ENCODE measurements around the gene OR1F1.

The OR1F1 gene

GRCh38 chr16:3157229-3158025, 30.6 kb upstream of the OR1F1 start:
- peak; percentile 58 for DNase-seq (ENCODE audit: low read depth)
- no peak for TF ChIP-seq CTCF (IDR thresholded peaks at IDR 0.05; ENCODE audit: low read depth, low read length, missing control alignments)
- H3K4me3 ChIP-seq (ENCODE audit: low read depth, low read length): peak overlapping the region; percentile 64
- in situ Hi-C loops (cut with HindIII; ENCODE audit: low sequenced_read_pairs): no loop called here

GRCh38 chr16:3158026-3158509, 29.9 kb upstream of the OR1F1 start:
- no peak for TF ChIP-seq CTCF (IDR thresholded peaks at IDR 0.05; ENCODE audit: low read depth, low read length, missing control alignments)
- H3K4me3 ChIP-seq (ENCODE audit: low read depth, low read length): peak overlapping the region; percentile 64
- no peak for DNase-seq (ENCODE audit: low read depth)
- in situ Hi-C loops (cut with HindIII; ENCODE audit: low sequenced_read_pairs): no loop called here

- peak; percentile 49 for DNase-seq (ENCODE audit: low read depth)
- in situ Hi-C loops (cut with HindIII; ENCODE audit: low sequenced_read_pairs): no loop called here
- no peak for TF ChIP-seq CTCF (IDR thresholded peaks at IDR 0.05; ENCODE audit: low read depth, low read length, missing control alignments)
- peak overlapping the region; percentile 64 for H3K4me3 ChIP-seq (ENCODE audit: low read depth, low read length)
These were observed 29.3 kb upstream of the OR1F1 start for GRCh38 chr16:3158510-3159314.

- in situ Hi-C loops (cut with HindIII; ENCODE audit: low sequenced_read_pairs): no loop called here
- no peak overlapping the region for H3K4me3 ChIP-seq (ENCODE audit: low read depth, low read length)
- TF ChIP-seq CTCF (IDR thresholded peaks at IDR 0.05; ENCODE audit: low read depth, low read length, missing control alignments): no peak
- no peak for DNase-seq (ENCODE audit: low read depth)
These were observed 26.6 kb upstream of the OR1F1 start for GRCh38 chr16:3161235-3162018.

- in situ Hi-C loops (cut with HindIII; ENCODE audit: low sequenced_read_pairs): no loop called here
- DNase-seq (ENCODE audit: low read depth): no peak
- no peak for TF ChIP-seq CTCF (IDR thresholded peaks at IDR 0.05; ENCODE audit: low read depth, low read length, missing control alignments)
- no peak overlapping the region for H3K4me3 ChIP-seq (ENCODE audit: low read depth, low read length)
These were observed 23.6 kb upstream of the OR1F1 start for GRCh38 chr16:3164121-3164991.

All from astrocyte of the cerebellum (primary cell).